Spleen (tissue), 13 donors: Measurements from ENCODE around the gene PCDH18. TPM values are rescaled to one million over a fixed set of nuclear protein-coding genes. Genes with fewer than 3 reads are reported as not detected.
A peak's percentile ranks its signal among the peaks of the same experiment; 100 is the strongest.

Experiments used
- DNase-seq: peaks from one replicate; pipeline ENCODE4 v3.0.0-alpha.2; 2020
- H3K27ac ChIP-seq, 8 donors: fragments of 200-600 bp; sonication (generic) in 7 of 8; 1 replicate in 4 of 8; 2 replicates in 4 of 8; pipeline versions ENCODE4 v1.5.0 to v1.8.0; 2016 to 2021; ENCODE audit warnings: inconsistent platforms in 4 of 8, mild to moderate bottlenecking in 4 of 8, moderate library complexity in 1 of 8
- H3K27me3 ChIP-seq, 7 donors: fragments of 200-600 bp; sonication (generic) in 6 of 7; replicated peaks in 1 of 7; 1 replicate in 4 of 7; 2 replicates in 3 of 7; pipeline versions ENCODE4 v1.5.0 to v1.8.0; 2016 to 2021; ENCODE audit warnings: inconsistent platforms in 3 of 7, mild to moderate bottlenecking in 1 of 7
- H3K36me3 ChIP-seq, 6 donors: fragments of 200-600 bp; sonication (generic) in 5 of 6; 1 replicate in 4 of 6; 2 replicates in 2 of 6; pipeline versions ENCODE4 v1.5.0 to v1.8.0; 2016 to 2021; ENCODE audit warnings: inconsistent platforms in 2 of 6
- H3K4me1 ChIP-seq, 6 donors: fragments of 200-600 bp; sonication (generic) in 5 of 6; 1 replicate in 3 of 6; 2 replicates in 3 of 6; pipeline versions ENCODE4 v1.5.0 to v1.8.0; 2016 to 2021; ENCODE audit warnings: inconsistent platforms in 3 of 6
- H3K4me3 ChIP-seq, 8 donors: fragments of 200-600 bp; sonication (generic) in 7 of 8; 1 replicate in 4 of 8; 2 replicates in 4 of 8; pipeline versions ENCODE4 v1.5.0 to v1.8.0; 2016 to 2021; ENCODE audit warnings: inconsistent platforms in 4 of 8, mild to moderate bottlenecking in 4 of 8, moderate library complexity in 2 of 8
- H3K9me3 ChIP-seq, 8 donors: fragments of 200-600 bp; sonication (generic) in 7 of 8; 1 replicate in 4 of 8; 2 replicates in 4 of 8; pipeline versions ENCODE4 v1.5.0 to v1.8.0; 2016 to 2021; ENCODE audit warnings: inconsistent platforms in 4 of 8
- CTCF ChIP-seq, 11 experiments: fragments of 200-600 bp in 7 of 11; fragments of 450-650 bp in 4 of 11; sonication (generic) in 4 of 11; IDR thresholded peaks in 8 of 11; conservative IDR thresholded peaks in 3 of 11; 1 replicate in 7 of 11; 2 replicates in 4 of 11; pipeline versions ENCODE4 v1.4.0 to v1.8.0; 2016 to 2021; ENCODE audit warnings: antibody characterized with exemption in 11 of 11, inconsistent platforms in 4 of 11, mild to moderate bottlenecking in 1 of 11
- POLR2A ChIP-seq, 3 donors: fragments of 450-650 bp; IDR thresholded peaks; one replicate each; pipeline ENCODE4 v1.5.1; 2017; ENCODE audit warnings: antibody characterized with exemption in 3 of 3, mild to moderate bottlenecking in 1 of 3
- POLR2AphosphoS5 ChIP-seq, 3 donors: sonication (generic); formaldehyde crosslinking; IDR thresholded peaks; one replicate each; pipeline ENCODE4 v1.5.1; 2017; ENCODE audit warnings: antibody characterized with exemption in 3 of 3
- WGBS, 5 donors: extraction: QIAGEN DNeasy Blood & Tissue Kit in 3 of 5; methylation state at CpG; one replicate each; pipeline versions ENCODE4 v1.1.5 to v1.1.7; 2013 to 2018; 5-methylcytosine and 5-hydroxymethylcytosine counted together
- intact Hi-C: fragments of 100-400 bp; cut with DNase I; formaldehyde crosslinking; loops from one replicate; pipeline ENCODE4 v1.15.0; 2023; ENCODE audit warnings: low total_unique reads
- long read RNA-seq, 2 donors: transcript quantifications; one replicate each; lab custom pipeline, GENCODE V29; 2026
- polyA plus RNA-seq, 3 donors: library from polyadenylated mRNA; stranded (reverse); fragments of 200-250 nt; gene quantifications; one replicate each; pipeline ENCODE4 v1.2.1, GENCODE V29; 2013
- total RNA-seq, 7 donors: library from RNA; depleted of rRNA in 3 of 7; stranded (reverse); fragments of >200 nt in 3 of 7; fragmentation: NEBNext Ultra II Directional in 4 of 7; extraction: Animal tissue kit (Norgen Biotek cat#: 25700) in 4 of 7; gene quantifications; one replicate each; pipeline versions ENCODE4 v1.1.0 to v1.2.1, GENCODE V29; 2016 to 2021
- donor health status: healthy with polysubstance abuse.
- donor health status: DM: no; HTN: no; CAD: no; lungs with moderate emphysema.
- donor health status: DM: no; HTN: no; CAD: no.
- donor health status: Bipolar disorder and iron deficiency.
- donor health status: healthy.
- donor health status: DM: no; HTN: no; CAD: no.
- donor health status: DM: yes; HTN: yes; CAD: no.

Gene PCDH18
- total RNA-seq (10 to 100 TPM in 1 of 7 donors, 1 to 10 TPM in 6; 3.6 to 15.6 (median 6.6) TPM), polyA plus RNA-seq (under 1 TPM; 0.82 to 0.90 (median 0.87) TPM)
- long read RNA-seq, donor 1, full-length matches to known transcripts: 28 of 75 reads
- long read RNA-seq, donor 1, partial matches to known transcripts: 47 of 75 reads
- long read RNA-seq, donor 1, other reads (novel, unspliced or antisense): 0 of 75 reads
- long read RNA-seq, donor 2, full-length matches to known transcripts: 15 of 15 reads
- long read RNA-seq, donor 2, partial matches to known transcripts: 0 of 15 reads
- long read RNA-seq, donor 2, other reads (novel, unspliced or antisense): 0 of 15 reads

- peak within 1 kb of the TSS in 7 of 8 donors; percentile 55 to 78 (median 65) for H3K27ac ChIP-seq
- intact Hi-C loops: no loop called here
Measured at GRCh38 chr4:137531986-137532868, at the start of gene PCDH18. TSS of gene PCDH18 (minus strand) at chr4:137532494. CDS start at chr4:137532088, 406 bp downstream.

GRCh38 chr4:137576446-137576845 is 44.2 kb upstream of the PCDH18 start:
- H3K36me3 ChIP-seq: no peaks in the 10 kb centered on the region
- WGBS, 5 donors: 9 to 51% (median 41%) methylated on average over 1 of the region's 1 CpG
- intact Hi-C loops: no loop called here
- DNase-seq: no peak
- H3K9me3 ChIP-seq: peaks cover 0 to 6% (median 0%) of the 10 kb centered on the region in 8 donors
- no peak overlapping the region for H3K4me3 ChIP-seq
- no peaks in the 10 kb centered on the region for H3K4me1 ChIP-seq
- H3K27me3 ChIP-seq: no peaks in the 10 kb centered on the region
- TF ChIP-seq POLR2A (IDR thresholded peaks at IDR 0.05): no peak
- TF ChIP-seq CTCF (IDR thresholded peaks at IDR 0.05 in 8 of 11, conservative IDR thresholded peaks at IDR 0.05 in 3 of 11): no peak
- H3K27ac ChIP-seq: no peak overlapping the region

More at GRCh38 chr4:137531986-137532868, at the start of gene PCDH18:
- Histone ChIP-seq H3K4me3 (peak within 1 kb of the TSS; percentile 18 to 63 (median 32)), H3K27me3 (no peaks in the 10 kb centered on the region), H3K36me3 (no peaks in the 10 kb centered on the region), H3K4me1 (peaks cover 0 to 9% (median 0%) of the 10 kb centered on the region in 6 donors), H3K9me3 (no peaks in the 10 kb centered on the region)
- WGBS, 5 donors: 3 to 6% (median 4%) methylated on average over 27 to 28 of the region's 28 CpGs
- TF ChIP-seq POLR2A (IDR thresholded peaks at IDR 0.05): peak in 1 of 3 donors; percentile 25
- TF ChIP-seq CTCF (IDR thresholded peaks at IDR 0.05 in 8 of 11, conservative IDR thresholded peaks at IDR 0.05 in 3 of 11): no peak
- TF ChIP-seq POLR2AphosphoS5 (IDR thresholded peaks at IDR 0.05): peak in 2 of 3 donors; percentile 49 to 58
- DNase-seq: no peak

GRCh38 chr4:137572647-137573046 is 40.4 kb upstream of the PCDH18 start:
- Histone ChIP-seq H3K27me3 (no peaks in the 10 kb centered on the region), H3K36me3 (no peaks in the 10 kb centered on the region), H3K4me3 (no peak overlapping the region), H3K4me1 (no peaks in the 10 kb centered on the region), H3K9me3 (peaks cover 0 to 3% (median 0%) of the 10 kb centered on the region in 8 donors), H3K27ac (no peak overlapping the region)
- DNase-seq: no peak
- intact Hi-C loops: no loop called here
- WGBS, 5 donors: 26 to 73% (median 38%) methylated on average over 1 of the region's 1 CpG; no CpG with 5 or more reads in 2 of the 5 donors
- TF ChIP-seq POLR2A (IDR thresholded peaks at IDR 0.05) (no peak), CTCF (IDR thresholded peaks at IDR 0.05 in 8 of 11, conservative IDR thresholded peaks at IDR 0.05 in 3 of 11) (no peak), POLR2AphosphoS5 (IDR thresholded peaks at IDR 0.05) (no peak)

GRCh38 chr4:137572163-137572562 is 39.9 kb upstream of the PCDH18 start:
- no peak for DNase-seq
- WGBS, 5 donors: 79 to 92% (median 84%) methylated on average over 2 of the region's 2 CpGs
- H3K27ac ChIP-seq: no peak overlapping the region
- H3K27me3 ChIP-seq: no peaks in the 10 kb centered on the region
- H3K4me3 ChIP-seq: no peak overlapping the region
- H3K36me3 ChIP-seq: no peaks in the 10 kb centered on the region
- intact Hi-C loops: no loop called here
- H3K4me1 ChIP-seq: no peaks in the 10 kb centered on the region
- no peak for TF ChIP-seq POLR2AphosphoS5 (IDR thresholded peaks at IDR 0.05)
- no peak for TF ChIP-seq POLR2A (IDR thresholded peaks at IDR 0.05)
- H3K9me3 ChIP-seq: peaks cover 0 to 8% (median under 1%) of the 10 kb centered on the region in 8 donors
